GM18873 (cell line): ENCODE data around the gene MRTFA.
"Not testable (repeated sequence)": the region's sequence is repeated elsewhere in the genome, so short reads cannot be mapped to it uniquely, and the experiment has no call there.

Experiments used
- ATAC-seq: cut with Tn5 transposase; IDR thresholded peaks from one replicate; pipeline ENCODE4 v1.9.1; 2021; ENCODE audit warnings: mild to moderate bottlenecking, moderate library complexity, moderate number of reproducible peaks; ENCODE audit not compliant: unreplicated experiment, low FRiP score

The MRTFA gene

DNA sequence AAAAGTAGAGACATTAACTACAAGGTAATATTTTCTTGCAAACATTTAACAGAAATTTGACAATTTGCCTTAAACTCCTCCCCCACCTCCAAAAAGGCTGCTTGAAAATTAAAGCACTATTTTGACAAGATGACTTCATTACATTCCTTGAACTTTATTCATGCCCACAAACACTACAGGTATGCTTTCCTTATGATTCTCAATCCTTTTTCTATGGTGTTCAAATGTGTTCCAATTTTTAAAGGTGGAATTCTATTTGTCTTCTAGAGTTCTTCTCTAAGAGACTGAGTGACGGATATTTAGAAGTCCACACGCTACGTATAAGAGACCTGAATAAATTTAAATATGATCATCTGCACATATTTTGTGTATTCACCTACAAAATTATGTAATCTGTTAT is 69.4 kb downstream of the MRTFA start:
- ATAC-seq = no peak

GRCh38 chr22:40560994-40561515 is 75.5 kb downstream of the MRTFA start:
- ATAC-seq = no peak

DNA sequence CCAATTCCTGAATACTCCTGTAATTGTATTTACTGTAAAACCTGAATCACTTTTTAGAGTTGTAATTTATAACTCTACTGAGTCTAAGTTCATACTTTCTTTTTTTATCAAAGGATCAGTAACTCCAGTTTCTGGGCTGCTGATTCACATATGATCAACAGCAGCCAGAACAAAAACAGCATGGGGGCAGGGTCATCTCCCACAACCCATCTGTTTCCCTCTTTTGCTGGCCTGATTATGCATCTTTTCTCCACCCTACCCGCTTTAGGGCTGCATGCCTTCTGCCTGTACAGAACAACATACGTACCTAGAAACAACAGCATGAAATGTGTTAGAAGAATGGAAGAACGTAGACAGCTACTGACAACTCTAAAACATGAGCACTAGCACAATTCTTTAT is 76.0 kb downstream of the MRTFA start:
- no peak for ATAC-seq

DNA sequence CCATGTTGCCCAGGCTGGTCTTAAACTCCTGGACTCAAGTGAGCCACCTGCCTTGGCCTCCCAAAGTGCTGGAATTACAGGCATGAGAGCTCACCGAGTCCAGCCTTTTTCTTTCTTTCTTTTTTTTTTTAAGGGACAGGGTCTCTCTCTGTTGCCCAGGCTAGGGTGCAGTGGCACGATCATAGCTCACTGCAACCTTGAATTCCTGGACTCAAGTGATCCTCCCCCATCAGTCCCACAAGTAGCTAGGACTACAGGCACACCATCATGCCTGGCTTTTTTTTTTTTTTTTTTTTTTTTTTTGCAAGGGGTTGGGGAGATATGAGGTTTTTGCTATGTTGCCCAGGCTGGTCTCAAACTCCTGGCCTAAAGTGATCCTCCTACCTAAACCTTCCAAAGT is 78.5 kb downstream of the MRTFA start:
- ATAC-seq = no peak

GRCh38 chr22:40556641-40557040 is 79.9 kb downstream of the MRTFA start:
- ATAC-seq = no peak

GRCh38 chr22:40554023-40554422 is 82.5 kb downstream of the MRTFA start:
- not testable (repeated sequence) for ATAC-seq

DNA sequence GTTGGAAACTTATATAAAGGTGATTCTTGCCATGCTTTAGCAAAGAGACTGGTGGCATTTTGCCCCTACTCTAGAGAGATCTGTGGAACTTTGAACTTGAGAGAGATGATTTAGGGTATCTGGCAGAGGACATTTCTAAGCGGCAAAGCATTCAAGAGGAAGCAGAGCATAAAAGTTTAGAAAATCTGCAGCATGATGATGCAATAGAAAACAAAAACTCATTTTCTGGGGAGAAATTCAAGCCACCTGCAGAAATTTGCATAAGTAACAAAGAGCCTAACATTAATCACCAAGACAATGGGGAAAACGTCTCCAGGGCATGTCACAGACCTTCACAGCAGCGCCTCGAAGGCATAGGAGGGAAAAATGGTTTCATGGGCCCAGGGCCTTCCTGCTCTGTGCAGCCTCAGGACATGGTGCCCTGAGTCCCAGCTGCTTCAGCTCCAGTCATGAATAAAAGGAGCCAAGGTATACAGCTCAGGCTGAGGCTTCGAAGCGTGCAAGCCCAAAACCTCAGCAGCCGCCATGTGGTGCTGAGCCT is 83.4 kb downstream of the MRTFA start:
- ATAC-seq = no peak

- no peak for ATAC-seq
Measured at GRCh38 chr22:40552070-40552469, 84.4 kb downstream of the MRTFA start.

- no peak for ATAC-seq
Measured at GRCh38 chr22:40547729-40548143, 88.8 kb downstream of the MRTFA start.

- no peak for ATAC-seq
Measured at GRCh38 chr22:40544758-40545157, 91.8 kb downstream of the MRTFA start.

DNA sequence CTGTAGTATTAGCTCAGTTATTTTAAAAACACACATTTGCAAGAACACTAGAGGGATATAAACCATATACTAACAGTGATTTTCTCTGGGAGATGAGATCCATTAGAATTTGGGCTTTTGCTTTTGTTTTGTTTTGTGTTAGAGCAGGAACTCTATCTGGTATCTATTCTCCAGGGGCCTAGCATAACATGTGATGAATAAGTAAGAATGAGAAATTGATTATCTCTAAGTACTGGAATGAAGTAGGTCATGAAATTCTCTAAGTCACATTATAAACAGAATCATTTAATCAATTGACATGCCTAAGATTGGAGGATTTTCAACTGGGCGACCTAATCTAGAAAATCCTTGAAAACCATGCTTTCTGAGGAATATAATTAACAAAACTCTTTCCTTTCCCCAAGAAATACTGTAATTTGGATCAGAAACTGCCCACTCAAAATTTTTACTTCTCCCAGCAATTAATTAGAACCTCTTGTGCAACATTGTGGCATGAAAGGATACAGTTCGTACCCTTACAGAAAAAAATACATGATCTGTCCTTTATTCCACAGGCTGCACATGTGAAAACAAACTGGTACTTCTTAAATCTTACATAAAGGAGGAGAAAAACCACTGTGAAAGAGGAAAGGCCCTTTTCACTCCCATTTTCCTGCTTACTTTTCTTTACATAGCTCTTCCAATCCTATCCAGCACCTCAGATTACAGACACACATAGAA is 93.5 kb downstream of the MRTFA start:
- no peak for ATAC-seq

DNA sequence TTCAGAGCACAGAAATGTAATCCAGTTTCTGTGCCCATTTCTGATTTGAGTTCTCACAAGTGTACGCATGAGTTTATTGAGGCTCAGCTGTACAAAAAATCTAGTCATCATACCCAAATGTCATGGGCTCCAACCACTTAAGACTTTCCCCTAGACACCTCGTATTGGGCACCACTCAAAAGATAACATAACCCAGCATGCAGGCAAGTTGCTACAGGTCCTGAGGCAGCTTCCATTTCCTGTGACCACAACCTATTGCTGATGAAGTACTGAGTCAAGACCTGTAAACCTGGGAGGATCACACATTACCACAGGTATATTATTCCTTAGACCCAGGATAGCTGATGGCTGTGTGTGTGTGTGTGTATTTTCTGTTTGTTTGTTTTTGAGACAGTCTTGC is 95.2 kb downstream of the MRTFA start:
- ATAC-seq = no peak

GRCh38 chr22:40540265-40540664 is 96.3 kb downstream of the MRTFA start:
- ATAC-seq = no peak

DNA sequence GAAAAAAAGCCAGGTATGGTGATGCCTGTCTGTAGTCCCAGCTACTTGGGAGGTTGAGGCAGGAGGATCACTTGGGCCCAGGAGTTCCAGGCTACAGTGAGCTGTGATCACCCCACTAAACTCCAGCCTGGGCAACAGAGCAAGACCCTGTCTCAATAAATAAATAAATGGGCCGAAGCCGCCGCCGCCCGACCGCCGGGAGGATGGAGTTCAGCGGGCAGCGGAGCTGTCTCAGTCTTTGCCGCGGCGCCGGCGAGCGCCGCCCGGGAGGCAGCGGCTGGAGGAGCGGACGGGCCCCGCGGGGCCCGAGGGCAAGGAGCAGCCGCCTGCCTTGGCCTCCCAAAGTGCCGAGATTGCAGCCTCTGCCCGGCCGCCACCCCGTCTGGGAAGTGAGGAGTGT is 100.4 kb downstream of the MRTFA start:
- not testable (repeated sequence) for ATAC-seq

- no peak for ATAC-seq
Measured at GRCh38 chr22:40535642-40536041, 100.9 kb downstream of the MRTFA start.

DNA sequence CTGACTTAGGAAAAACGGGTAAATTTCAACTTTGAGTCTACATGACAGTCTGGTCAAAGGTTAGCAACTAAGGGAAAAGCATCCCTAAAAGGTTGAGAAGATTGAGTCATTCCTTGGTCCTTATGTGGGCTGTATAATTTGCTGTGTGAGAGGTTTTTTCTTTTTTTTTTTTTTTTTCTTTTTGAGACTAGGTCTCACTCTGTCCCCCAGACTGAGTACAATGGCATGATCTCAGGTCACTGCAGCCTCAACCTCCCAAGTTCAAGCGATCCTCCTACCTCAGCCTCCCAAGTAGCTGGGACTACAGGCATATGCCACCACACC is 101.4 kb downstream of the MRTFA start:
- no peak for ATAC-seq

- ATAC-seq = no peak
Measured at GRCh38 chr22:40534379-40535188, 101.9 kb downstream of the MRTFA start.

DNA sequence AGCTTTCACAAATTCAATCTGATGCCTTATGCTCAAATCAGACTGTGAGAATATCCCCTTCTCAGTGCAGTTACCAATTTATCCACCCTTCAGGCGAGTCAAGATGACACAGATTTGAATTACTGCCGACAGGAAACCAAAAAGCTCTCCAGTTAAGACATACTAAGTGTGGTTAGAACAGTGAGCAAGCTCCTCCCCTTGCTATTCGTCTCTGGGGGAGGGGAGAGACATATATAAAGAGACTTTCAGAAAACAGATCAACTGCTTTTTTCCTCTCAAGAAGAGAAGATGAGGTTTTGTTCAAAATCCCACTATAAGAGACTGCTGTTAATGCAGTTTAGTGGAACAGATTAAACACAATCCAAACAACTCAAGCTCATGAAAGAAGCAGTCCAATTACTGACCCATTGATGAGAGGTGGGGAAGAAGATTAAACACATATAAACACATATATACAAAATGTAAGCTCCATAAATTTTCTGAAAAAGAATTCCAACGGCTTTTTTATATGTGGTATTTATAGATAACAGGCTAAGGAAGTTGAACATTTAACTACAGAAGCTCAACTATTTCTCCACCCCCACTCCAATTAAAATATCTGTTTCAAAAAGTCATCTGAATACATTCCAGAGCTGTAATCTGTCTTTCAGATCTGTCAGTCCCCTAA is 102.7 kb downstream of the MRTFA start:
- peak; percentile 52 for ATAC-seq

DNA sequence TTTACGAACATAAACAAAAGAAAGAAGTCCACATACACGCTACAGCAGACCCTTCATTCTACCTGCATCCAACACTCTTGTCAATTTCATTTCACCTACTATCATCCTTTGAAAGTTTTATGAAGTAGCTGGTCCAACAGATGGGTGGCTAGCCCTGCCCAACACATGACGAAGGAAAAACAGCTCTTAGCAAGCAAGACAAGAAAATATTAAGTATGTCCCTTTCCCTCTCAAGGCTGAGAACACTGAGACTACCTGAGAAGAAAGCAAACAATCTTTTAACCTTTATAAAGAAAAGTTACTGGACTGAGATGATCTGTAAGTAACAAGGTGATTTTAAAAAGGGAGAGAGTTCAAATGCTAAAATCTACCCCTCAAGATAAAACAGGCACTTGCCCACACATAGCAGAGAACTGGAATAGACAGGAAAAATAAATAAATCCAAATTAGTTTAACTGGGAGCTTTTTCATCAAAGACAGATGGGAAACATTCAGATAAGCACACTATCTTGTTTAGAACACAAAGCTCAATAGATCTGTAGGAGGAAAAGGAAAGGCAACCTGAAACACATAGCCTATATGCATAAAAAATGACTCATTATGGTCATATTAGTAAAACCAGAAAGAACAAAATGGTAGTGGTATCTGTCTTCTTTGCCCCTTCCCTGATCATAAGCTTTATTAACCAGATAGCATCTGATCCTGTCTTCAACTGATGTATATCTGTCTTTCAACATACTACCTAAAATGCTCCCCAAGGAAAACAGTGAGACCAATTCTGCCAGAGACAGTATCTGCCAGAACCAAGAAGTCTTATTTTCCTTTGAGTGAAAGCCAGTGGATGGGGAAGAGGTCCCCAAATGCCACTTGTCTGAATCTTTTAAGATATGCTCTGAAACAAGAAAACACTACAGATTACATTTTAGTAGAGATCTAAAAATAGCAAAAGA is 104.3 kb downstream of the MRTFA start:
- no peak for ATAC-seq

GRCh38 chr22:40530391-40530790 is 106.1 kb downstream of the MRTFA start:
- ATAC-seq = not testable (repeated sequence)
